AG10803 (cell line): ENCODE results near the gene TWF2.

Experiments used
- DNase-seq: peaks from one replicate; pipeline ENCODE4 v3.0.0; 2010; ENCODE audit warnings: low read depth
- H3K4me3 ChIP-seq: 2 replicates; pipeline ENCODE4 v1.5.1; 2011; ENCODE audit warnings: mild to moderate bottlenecking, low read length, control low read depth
- TF ChIP-seq, protein P1 (sequence below): conservative IDR thresholded peaks from 2 replicates; pipeline ENCODE4 v1.5.1; 2011; ENCODE audit warnings: mild to moderate bottlenecking, low read length, control low read depth, inconsistent platforms

The TWF2 gene

DNA sequence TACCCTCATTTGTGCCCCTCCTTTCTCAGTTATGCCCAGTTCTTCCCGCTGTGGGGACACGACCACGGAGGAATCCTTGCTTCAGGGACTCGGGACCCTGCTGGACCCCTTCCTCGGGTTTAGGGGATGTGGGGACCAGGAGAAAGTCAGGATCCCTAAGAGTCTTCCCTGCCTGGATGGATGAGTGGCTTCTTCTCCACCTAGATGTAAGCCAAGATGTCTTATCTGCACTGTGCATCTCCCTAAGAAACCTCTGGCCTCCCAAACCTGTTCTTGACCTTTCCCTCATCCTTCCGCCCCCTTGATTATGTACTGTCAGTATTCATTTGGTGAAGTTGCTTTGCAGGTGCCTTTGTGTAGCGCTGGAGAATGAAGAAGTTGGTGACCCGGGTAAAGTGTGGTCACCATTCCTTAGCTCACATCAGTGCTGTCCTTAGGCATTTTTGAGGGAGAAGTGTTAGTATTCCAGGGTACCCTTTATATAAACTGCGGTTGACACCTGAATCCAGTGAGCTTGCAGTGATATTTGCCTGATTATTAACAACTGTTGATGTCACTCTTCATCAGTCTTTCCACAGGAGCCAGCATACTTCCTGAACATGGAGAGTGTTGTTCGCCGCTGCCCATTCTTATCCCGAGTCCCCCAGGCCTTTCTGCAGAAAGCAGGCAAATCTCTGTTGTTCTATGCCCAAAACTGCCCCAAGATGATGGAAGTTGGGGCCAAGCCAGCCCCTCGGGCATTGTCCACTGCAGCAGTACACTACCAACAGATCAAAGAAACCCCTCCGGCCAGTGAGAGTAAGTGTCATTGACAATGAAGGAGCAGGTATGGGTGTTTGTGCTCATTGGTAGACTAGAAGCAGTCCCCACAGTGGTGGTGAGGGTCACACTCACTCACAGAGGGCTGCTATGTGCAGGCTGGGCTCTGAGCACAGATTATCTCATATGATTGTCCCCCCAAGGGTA lies 40.0 kb downstream of the TWF2 start:
- H3K4me3 ChIP-seq = peak overlapping the region; percentile 83
- TF ChIP-seq, protein P1, sequence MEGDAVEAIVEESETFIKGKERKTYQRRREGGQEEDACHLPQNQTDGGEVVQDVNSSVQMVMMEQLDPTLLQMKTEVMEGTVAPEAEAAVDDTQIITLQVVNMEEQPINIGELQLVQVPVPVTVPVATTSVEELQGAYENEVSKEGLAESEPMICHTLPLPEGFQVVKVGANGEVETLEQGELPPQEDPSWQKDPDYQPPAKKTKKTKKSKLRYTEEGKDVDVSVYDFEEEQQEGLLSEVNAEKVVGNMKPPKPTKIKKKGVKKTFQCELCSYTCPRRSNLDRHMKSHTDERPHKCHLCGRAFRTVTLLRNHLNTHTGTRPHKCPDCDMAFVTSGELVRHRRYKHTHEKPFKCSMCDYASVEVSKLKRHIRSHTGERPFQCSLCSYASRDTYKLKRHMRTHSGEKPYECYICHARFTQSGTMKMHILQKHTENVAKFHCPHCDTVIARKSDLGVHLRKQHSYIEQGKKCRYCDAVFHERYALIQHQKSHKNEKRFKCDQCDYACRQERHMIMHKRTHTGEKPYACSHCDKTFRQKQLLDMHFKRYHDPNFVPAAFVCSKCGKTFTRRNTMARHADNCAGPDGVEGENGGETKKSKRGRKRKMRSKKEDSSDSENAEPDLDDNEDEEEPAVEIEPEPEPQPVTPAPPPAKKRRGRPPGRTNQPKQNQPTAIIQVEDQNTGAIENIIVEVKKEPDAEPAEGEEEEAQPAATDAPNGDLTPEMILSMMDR = no peak
- DNase-seq = no peak

DNA sequence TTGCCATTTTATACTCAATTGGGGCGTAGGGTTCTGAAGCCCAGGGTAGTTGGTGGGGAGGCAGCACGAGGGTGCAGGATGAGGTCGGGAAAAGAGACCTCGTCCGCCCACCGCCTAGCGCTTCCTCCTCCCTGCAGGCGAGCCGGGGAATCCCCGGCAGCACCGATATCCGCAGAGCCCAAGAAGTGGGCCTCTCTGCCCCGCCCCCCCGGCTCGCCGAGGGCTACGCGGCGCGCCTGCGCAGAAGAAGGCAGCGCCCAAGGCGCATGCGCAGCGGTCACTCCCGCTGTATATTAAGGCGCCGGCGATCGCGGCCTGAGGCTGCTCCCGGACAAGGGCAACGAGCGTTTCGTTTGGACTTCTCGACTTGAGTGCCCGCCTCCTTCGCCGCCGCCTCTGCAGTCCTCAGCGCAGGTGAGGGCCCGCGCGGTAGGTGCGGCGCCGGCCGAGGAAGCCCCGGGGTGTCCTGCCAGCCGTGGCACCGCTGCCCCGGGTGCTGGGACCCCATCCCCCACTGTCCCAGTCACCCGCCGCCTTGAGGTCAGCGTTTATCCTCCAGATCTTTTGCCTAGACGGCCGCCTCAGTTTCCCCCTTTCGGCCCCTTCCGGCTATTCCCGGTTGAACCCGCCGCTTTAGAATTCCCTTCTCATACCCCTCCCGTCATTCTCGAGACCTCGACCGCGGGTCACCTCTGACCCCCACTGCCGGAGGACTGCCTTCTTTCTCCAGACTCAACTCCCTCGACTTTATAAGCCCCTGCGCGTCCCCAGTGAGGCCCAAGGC lies 40.9 kb downstream of the TWF2 start, which contains the start of gene ALAS1:
Gene ALAS1 (plus strand): TSS at position 319 of the 784 bp plus-strand sequence. CDS start 1,082 bp downstream, outside the sequence.
- peak within 1 kb of the TSS; percentile 83 for H3K4me3 ChIP-seq
- TF ChIP-seq, protein P1 = no peak
- peak; percentile 76 for DNase-seq

DNA sequence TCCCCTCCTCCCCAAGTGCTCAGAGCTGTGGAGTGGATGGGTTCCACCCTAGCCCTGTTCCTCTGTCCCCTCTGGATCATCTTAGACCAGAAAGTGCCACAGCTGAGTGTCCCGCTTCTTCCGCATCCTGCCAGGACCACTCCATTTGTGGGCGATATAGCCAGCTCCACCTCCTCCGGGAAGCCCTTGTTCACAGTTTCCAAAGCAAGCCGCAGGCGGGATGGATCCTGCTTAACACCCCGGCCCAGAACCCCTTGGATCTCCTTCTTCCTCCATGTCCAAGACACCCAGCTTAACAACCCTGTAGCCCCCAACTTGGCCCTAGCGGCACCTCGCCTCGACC lies 41.5 kb downstream of the TWF2 start:
- H3K4me3 ChIP-seq = peak overlapping the region; percentile 83
- DNase-seq = no peak
- TF ChIP-seq, protein P1 = no peak

DNA sequence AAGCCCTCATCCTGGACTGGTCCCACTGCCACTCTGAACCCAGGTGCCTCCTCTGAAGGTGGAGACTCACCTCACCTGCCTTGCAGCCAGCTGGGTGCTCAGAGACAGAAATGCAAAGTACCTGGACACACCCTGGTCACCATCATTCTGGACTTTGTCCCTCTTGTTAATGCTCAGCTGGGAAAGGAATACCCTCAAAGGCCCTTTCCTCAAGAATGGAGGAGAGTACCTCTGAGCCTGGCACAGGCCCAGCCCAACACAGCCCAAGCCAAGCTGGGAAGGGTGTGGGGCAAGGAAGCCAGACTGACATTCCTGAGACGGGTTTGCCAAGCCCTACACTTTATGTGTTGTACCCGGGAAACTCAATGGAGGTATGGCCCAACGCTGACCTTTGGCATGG lies 42.0 kb downstream of the TWF2 start:
- TF ChIP-seq, protein P1 = no peak
- DNase-seq = no peak
- H3K4me3 ChIP-seq = no peak overlapping the region

DNA sequence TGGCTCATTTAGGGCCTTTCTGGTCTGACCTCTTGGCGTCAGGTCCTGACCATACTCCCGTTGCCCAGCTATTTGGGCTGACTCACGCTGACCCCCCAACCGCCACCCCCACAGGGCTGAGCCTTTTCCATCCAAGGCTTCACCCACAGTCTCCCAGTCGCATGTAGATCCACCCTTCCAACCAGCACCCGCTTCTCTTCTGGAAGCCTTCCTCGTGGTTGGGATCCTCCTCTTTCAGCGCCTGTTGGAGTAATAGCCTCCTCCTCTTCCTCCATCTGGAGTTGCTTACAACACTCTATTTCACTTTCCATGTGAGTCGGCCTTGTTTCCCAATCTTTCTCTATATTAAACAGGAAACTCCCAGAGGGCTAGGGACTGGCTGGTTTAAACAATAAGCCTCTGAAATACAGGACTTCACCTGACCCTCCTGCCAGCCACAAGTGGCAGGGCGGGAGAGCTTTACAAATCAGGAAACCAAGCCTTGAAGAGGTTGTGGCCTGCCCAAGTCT lies 43.1 kb downstream of the TWF2 start:
- no peak overlapping the region for H3K4me3 ChIP-seq
- DNase-seq = peak; percentile 84
- TF ChIP-seq, protein P1 = no peak

DNA sequence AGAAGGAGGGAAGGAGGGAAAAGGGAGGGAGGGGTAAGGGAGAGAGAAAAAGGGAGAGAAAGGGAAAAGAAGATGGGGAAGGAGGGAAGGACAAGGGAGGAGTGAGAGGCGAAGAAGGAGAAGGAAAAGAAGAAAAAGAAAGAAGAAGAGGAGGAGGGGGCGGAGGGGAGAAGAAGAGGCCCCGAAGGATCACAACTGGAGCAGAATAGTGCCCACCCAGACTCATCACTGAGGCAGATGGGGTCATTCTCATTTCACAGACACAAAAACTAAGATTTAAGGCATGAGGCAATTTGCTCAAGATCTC lies 43.7 kb downstream of the TWF2 start:
- TF ChIP-seq, protein P1 = no peak
- H3K4me3 ChIP-seq = no peak overlapping the region
- no peak for DNase-seq
